GM23338 (cell line): ENCODE measurements around the gene FKRP.

Experiments used
- EZH2 ChIP-seq: fragments of 200-600 bp; sonication (generic); IDR thresholded peaks from one replicate; pipeline ENCODE4 v1.8.0; 2017; ENCODE audit warnings: antibody characterized with exemption, mild to moderate bottlenecking, low read depth; ENCODE audit not compliant: unreplicated experiment
- EZH2phosphoT487 ChIP-seq: fragments of 200-600 bp; sonication (generic); IDR thresholded peaks from one replicate; pipeline ENCODE4 v1.8.1; 2018; ENCODE audit warnings: antibody characterized with exemption; ENCODE audit not compliant: unreplicated experiment
- REST ChIP-seq: IDR thresholded peaks from one replicate; pipeline ENCODE4 v1.6.1; 2018; ENCODE audit warnings: antibody characterized with exemption; ENCODE audit not compliant: unreplicated experiment

GRCh38 chr19:46721269-46722003, 24.4 kb upstream of the FKRP start:
- TF ChIP-seq EZH2 (no peak), REST (no peak), EZH2phosphoT487 (no peak)
